Activated naive CD4-positive, alpha-beta T cell treated with anti-CD3 and anti-CD28 coated beads, Interleukin-2, amount 50 U/mL, for 16 hours (primary cell): ENCODE results near the gene QRICH2.
"Not testable (repeated sequence)": the region's sequence is repeated elsewhere in the genome, so short reads cannot be mapped to it uniquely, and the experiment has no call there.

Experiments used
- DNase-seq: peaks from one replicate; pipeline ENCODE4 v3.0.0-alpha.2; 2020

The QRICH2 gene

GRCh38 chr17:76264755-76265623, 43.1 kb downstream of the QRICH2 start, which contains the start of gene UBALD2:
UBALD2 (plus strand) TSS chr17:76265348; CDS start chr17:76265506, 158 bp downstream.
- peak; percentile 99 for DNase-seq

- peak; percentile 16 for DNase-seq
Observed at GRCh38 chr17:76264425-76264754, 43.7 kb downstream of the QRICH2 start.

DNA sequence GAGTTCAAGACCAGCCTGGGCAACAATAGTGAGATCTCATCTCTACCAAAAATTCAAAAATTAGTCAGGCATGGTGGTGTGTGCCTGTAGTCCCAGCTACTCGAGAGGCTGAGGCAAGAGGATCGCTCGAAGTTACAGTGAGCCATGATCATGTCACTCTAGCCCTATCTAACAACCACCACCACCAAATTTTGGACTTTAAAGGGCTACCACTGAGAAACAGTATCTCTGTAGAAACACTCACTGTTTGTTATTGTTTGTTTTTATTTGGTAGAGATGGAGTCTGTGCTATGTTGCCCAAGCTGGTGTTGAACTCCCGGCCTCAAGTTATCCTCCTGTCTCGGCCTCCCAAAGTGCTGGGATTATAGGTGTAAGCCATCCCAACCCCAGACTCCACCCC, 44.2 kb downstream of the QRICH2 start:
- no peak for DNase-seq

- DNase-seq = peak; percentile 17
Observed at GRCh38 chr17:76262732-76263344, 45.2 kb downstream of the QRICH2 start.

GRCh38 chr17:76261421-76262215, 46.5 kb downstream of the QRICH2 start:
- peak; percentile 14 for DNase-seq

GRCh38 chr17:76260669-76261068, 47.4 kb downstream of the QRICH2 start:
- no peak for DNase-seq

- no peak for DNase-seq
Observed at GRCh38 chr17:76260220-76260619, 47.9 kb downstream of the QRICH2 start.

- peak; percentile 17 for DNase-seq
Observed at GRCh38 chr17:76256430-76257050, 51.5 kb downstream of the QRICH2 start.

- DNase-seq = no peak
Observed at GRCh38 chr17:76255801-76256429, 52.2 kb downstream of the QRICH2 start.

- DNase-seq = no peak
Observed at GRCh38 chr17:76254275-76254674, 53.8 kb downstream of the QRICH2 start.

- no peak for DNase-seq
Observed at GRCh38 chr17:76253841-76254240, 54.2 kb downstream of the QRICH2 start.

- not testable (repeated sequence) for DNase-seq
Observed at GRCh38 chr17:76252967-76253766, 54.9 kb downstream of the QRICH2 start.

DNA sequence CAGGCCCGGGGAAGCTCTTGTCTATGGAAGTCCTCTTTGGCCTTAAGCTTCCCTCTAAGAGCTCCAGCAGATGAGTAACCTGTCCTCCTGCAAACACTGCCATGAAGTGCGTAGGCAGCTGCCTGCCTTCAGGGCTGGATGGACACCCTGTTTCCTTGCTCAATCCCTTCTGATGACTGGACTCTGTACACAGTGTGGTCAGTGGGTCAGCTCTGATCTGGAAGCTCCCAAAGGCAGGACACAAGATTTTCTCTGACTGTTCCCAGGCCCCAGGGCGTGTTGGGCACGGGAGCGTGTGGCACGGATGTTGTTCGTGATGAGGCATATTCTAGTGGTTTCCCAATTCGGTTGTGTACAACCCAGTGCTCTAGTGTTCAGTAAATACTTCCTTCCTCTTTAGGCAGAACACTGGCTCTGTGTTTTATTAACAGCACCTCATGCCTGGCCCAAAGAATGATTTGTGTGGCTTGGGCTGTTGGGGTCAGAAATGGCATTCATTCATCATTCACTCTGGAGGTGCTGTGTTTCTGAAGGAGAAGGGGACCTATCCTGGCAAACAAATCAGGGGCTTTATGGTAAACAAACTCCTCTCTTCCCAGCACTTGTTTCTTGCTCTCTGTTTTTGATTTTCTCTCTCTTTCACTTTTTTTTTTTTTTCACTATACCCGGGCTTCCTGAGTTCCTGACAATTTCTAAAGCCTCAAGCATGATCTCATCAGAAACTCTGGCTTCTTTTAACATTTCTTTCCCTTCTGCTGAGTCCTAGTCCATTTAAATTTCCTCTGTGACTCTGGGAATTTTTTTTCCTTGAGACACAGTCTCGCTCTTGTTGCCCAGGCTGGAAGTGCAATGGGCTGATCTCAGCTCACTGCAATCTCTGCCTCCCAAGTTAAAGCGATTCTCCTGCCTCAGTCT, 55.8 kb downstream of the QRICH2 start:
- DNase-seq = peak; percentile 38

DNA sequence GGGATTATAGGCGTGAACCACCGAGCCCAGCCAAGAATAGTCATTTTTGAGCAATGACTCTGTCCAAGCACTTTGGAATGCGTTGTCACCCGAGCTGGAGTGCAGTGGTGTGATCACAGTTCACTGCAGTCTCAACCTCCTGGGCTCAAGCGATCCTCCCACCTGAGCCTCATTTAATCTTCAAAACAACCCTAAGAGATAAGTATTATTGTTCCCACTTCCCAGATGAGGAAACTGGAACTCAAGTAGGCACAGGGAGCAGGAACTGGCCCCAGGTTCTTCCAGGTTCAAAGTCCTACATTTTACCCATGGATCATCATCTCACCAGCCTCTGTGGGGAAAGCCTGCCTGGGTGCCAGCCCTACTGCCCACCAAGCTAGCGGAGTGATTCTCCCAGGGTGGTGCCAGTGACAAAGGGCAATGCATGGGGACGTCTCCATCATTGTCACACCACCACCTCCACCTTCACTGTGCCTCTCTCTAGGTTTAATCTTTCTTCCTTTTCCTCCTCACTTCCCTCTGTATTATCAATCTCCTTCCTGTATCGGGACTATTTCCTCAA, 56.5 kb downstream of the QRICH2 start:
- DNase-seq = no peak

DNA sequence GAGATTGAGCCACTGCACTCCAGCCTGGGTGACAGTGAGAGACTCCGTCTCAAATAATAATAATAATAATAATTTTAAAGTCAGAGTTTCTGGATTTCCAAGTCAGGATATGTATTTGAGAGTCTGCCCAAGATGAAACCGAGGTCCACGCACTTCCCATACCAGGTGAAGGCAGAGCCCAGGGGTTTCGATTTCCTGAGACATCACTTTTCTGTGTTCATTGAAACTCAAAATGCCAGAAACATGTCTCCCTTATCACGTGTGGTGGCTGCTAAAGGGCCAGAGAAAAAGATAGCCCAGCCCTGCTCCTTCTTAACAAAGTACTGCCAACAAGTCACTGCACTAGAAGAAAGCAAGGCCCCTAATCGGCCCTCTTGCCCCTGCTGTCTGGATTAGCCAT, 57.9 kb downstream of the QRICH2 start:
- no peak for DNase-seq

DNA sequence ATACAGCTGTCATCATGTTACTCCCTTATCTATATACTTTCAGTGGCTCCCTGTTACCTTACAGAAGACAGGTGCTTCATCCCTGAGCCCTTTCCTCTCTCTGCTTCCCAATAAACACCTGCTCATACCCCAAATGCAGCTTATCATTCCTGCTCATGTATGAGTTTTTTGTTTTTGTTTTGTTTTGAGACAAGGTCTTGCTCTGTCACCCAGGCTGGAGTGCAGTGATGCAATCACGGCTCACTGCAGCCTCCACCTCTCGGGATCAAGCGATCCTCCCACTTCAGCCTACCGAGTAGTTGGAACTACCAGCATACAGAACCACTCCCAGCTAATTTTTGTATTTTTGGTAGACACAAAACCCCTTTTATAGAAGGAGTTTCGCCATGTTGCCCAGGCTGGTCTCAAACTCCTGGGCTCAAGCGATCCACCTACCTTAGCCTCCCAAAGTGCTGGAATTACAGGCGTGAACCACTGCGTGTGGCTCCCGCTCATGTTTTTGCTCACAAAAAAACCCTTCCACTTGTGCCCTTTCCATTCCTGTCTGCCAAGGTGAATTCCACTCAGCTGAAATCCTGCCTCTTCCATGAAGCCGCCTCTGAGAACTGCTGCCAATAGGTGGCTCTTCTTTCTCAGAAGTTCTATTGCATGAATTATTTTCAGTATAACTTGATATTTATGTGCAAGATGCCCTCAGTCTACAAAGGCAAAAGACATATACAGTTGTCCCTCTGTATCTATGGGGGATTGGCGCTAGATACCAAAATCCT, 59.9 kb downstream of the QRICH2 start:
- DNase-seq = no peak

DNA sequence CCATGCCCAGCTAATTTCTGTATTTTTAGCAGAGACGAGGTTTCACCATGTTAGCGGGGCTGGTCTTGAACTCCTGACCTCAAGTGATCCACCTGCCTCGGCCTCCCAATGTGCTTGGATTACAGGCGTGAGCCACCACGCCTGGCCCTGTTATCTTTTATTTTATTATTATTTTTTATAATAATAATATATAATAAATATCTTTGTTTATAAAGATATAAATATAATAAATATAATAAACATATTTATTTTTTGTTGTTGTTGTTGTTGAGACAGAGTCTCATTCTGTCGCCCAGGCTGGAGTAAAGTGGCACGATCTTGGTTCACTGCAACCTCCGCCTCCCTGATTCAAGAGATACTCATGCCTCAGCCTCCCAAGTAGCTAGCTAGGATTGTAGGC, 60.8 kb downstream of the QRICH2 start:
- DNase-seq = no peak

DNA sequence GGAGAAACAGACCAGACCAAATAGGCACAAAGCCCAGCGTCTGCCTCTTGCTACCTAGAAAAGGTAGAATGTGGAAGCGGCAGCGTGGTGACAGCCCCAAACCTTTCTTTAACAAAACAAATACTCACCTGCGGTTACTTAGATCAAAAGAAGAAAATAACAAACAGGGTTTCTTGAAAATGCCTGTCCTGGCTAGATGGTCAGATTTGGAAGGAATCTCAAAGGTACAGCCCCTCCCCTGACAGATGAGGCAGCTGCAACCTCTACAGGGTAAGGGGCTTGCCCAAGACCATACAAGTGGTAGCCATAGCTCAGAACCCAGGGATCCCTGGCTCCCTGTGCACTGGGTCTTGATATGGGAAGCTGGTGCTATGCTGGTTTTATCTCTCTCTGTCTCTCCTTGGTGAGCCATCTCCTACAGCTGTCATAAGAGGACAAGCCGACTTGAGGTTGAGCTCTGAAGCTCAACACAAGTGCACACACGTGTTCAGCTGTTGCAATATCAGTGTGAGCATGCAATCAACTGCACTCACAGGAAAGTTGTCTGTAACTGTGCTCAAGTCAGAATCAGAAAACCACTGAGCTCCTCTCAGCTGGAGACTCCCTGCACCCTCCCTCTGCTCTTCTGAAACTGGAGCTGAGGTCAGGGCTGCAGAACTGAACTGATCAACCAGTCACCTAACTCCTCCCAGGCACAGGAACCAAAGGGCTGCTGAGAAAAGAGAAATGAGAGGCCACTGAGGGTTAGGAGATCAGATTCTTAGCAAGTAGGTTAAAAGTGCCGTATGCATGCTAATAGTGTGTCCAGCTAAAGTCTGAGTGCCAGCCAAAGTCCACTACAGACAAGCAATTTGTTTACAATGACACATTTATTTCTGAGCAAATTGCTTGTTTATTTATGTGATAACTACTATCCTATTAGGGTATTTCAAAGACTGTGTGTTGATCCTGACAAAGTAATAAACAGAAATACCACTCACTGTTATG, 61.7 kb downstream of the QRICH2 start:
- peak; percentile 45 for DNase-seq
